Effector memory CD4-positive, alpha-beta T cell (primary cell): Measurements from ENCODE around the gene GPS1.
A peak's percentile ranks its signal among the peaks of the same experiment; 100 is the strongest.

ENCODE experiments used
- DNase-seq, 3 donors: peaks; one replicate each; pipeline ENCODE4 v3.0.0-alpha.2; 2020
- H3K27ac ChIP-seq: 2 replicates; pipeline ENCODE4 v1.7.0; 2013; ENCODE audit warnings: mild to moderate bottlenecking, low read length, moderate library complexity; ENCODE audit not compliant: insufficient read depth, poor library complexity, severe bottlenecking
- H3K27me3 ChIP-seq: replicated peaks from 2 replicates; pipeline ENCODE4 v1.7.0; 2013; ENCODE audit warnings: mild to moderate bottlenecking, low read length; ENCODE audit not compliant: insufficient read depth, control insufficient read depth, poor library complexity, severe bottlenecking
- H3K36me3 ChIP-seq: 2 replicates; pipeline ENCODE4 v1.7.0; 2013; ENCODE audit warnings: mild to moderate bottlenecking, low read length, moderate library complexity; ENCODE audit not compliant: control insufficient read depth, insufficient read depth
- H3K4me1 ChIP-seq: 2 replicates; pipeline ENCODE4 v1.7.0; 2013; ENCODE audit warnings: low read length, mild to moderate bottlenecking; ENCODE audit not compliant: control insufficient read depth, insufficient read depth, poor library complexity, severe bottlenecking
- H3K4me3 ChIP-seq: 2 replicates; pipeline ENCODE4 v1.7.0; 2013; ENCODE audit warnings: low read length, low read depth, mild to moderate bottlenecking; ENCODE audit not compliant: insufficient read depth, poor library complexity, severe bottlenecking
- H3K9me3 ChIP-seq: 2 replicates; pipeline ENCODE4 v1.7.0; 2013; ENCODE audit warnings: mild to moderate bottlenecking, low read length, moderate library complexity; ENCODE audit not compliant: control insufficient read depth

The GPS1 gene

GRCh38 chr17:82106688-82107305, 55.1 kb downstream of the GPS1 start:
- no peaks in the 10 kb centered on the region for H3K36me3 ChIP-seq
- H3K4me3 ChIP-seq, result peak overlapping the region; percentile 64
- peak overlapping the region; percentile 76 for H3K27ac ChIP-seq
- H3K4me1 ChIP-seq, result peaks cover 27% of the 10 kb centered on the region
- no peak for DNase-seq
- H3K27me3 ChIP-seq, result no peaks in the 10 kb centered on the region
- no peaks in the 10 kb centered on the region for H3K9me3 ChIP-seq
